NCI-H526 (cell line): ENCODE data around the gene SHCBP1L.

ENCODE experiments used
- DNase-seq, 2 experiments: peaks; one replicate each; lab custom pipeline; 2025; lab: John Stamatoyannopoulos, UW

SHCBP1L gene

GRCh38 chr1:182952677-182953444 lies at the start of gene SHCBP1L:
SHCBP1L (minus strand) TSS chr1:182953166; CDS start chr1:182953133, 33 bp downstream.
- DNase-seq, result no peak

- DNase-seq, result no peak
Measured at GRCh38 chr1:183002267-183002666, 49.3 kb upstream of the SHCBP1L start.

- no peak for DNase-seq
Measured at GRCh38 chr1:183000167-183000962, 47.4 kb upstream of the SHCBP1L start.

GRCh38 chr1:182998482-182998881 lies 45.5 kb upstream of the SHCBP1L start:
- DNase-seq, result no peak

- DNase-seq, result no peak
Measured at GRCh38 chr1:182996816-182997215, 43.9 kb upstream of the SHCBP1L start.

GRCh38 chr1:182995894-182996293 lies 42.9 kb upstream of the SHCBP1L start:
- no peak for DNase-seq

GRCh38 chr1:182993746-182994145 lies 40.8 kb upstream of the SHCBP1L start:
- DNase-seq, result no peak

GRCh38 chr1:182990413-182991144 lies 37.6 kb upstream of the SHCBP1L start:
- DNase-seq, result no peak

GRCh38 chr1:182985876-182986275 lies 32.9 kb upstream of the SHCBP1L start:
- no peak for DNase-seq

GRCh38 chr1:182984621-182985020 lies 31.7 kb upstream of the SHCBP1L start:
- no peak for DNase-seq

- DNase-seq, result peak; percentile 72 to 78
Measured at GRCh38 chr1:182984138-182984537, 31.2 kb upstream of the SHCBP1L start.

GRCh38 chr1:182978151-182978853 lies 25.3 kb upstream of the SHCBP1L start:
- no peak for DNase-seq

- DNase-seq, result no peak
Measured at GRCh38 chr1:182977480-182977879, 24.5 kb upstream of the SHCBP1L start.

GRCh38 chr1:182974506-182975191 lies 21.7 kb upstream of the SHCBP1L start:
- no peak for DNase-seq

GRCh38 chr1:182972829-182973228 lies 19.9 kb upstream of the SHCBP1L start:
- DNase-seq, result no peak

GRCh38 chr1:182972231-182972630 lies 19.3 kb upstream of the SHCBP1L start:
- DNase-seq, result no peak

- no peak for DNase-seq
Measured at GRCh38 chr1:182971219-182971618, 18.3 kb upstream of the SHCBP1L start.

- no peak for DNase-seq
Measured at GRCh38 chr1:182968836-182969734, 16.1 kb upstream of the SHCBP1L start.

- DNase-seq, result no peak
Measured at GRCh38 chr1:182968151-182968741, 15.3 kb upstream of the SHCBP1L start.

- DNase-seq, result no peak
Measured at GRCh38 chr1:182965861-182966260, 12.9 kb upstream of the SHCBP1L start.
